DMS79 treated with DMSO at 0.1 percent for 48 hours (cell line): ENCODE data around the gene MTRF1.
A peak's percentile ranks its signal among the peaks of the same experiment; 100 is the strongest.

Experiments
- DNase-seq: peaks from one replicate; lab custom pipeline; 2025; lab: John Stamatoyannopoulos, UW

Gene MTRF1

GRCh38 chr13:41263261-41263971 lies at the start of gene MTRF1:
MTRF1 (minus strand) TSS chr13:41263576; CDS start chr13:41260907, 2,669 bp downstream.
- peak; percentile 73 for DNase-seq

- no peak for DNase-seq
Observed at GRCh38 chr13:41313117-41313516, 49.7 kb upstream of the MTRF1 start.

- DNase-seq: peak; percentile 32
Observed at GRCh38 chr13:41312176-41312500, 48.8 kb upstream of the MTRF1 start.

GRCh38 chr13:41311406-41312175 lies 48.2 kb upstream of the MTRF1 start:
- DNase-seq: peak; percentile 32

GRCh38 chr13:41310963-41311405 lies 47.6 kb upstream of the MTRF1 start, which contains the start of gene NAA16:
NAA16 (plus strand) TSS chr13:41311267; CDS start chr13:41311529, 262 bp downstream.
- peak; percentile 48 for DNase-seq

- DNase-seq: no peak
Observed at GRCh38 chr13:41307884-41308640, 44.7 kb upstream of the MTRF1 start.

- DNase-seq: no peak
Observed at GRCh38 chr13:41306271-41307145, 43.1 kb upstream of the MTRF1 start.

- DNase-seq: no peak
Observed at GRCh38 chr13:41304551-41304950, 41.2 kb upstream of the MTRF1 start.

GRCh38 chr13:41302743-41303142 lies 39.4 kb upstream of the MTRF1 start:
- DNase-seq: no peak

- DNase-seq: no peak
Observed at GRCh38 chr13:41299316-41300094, 36.1 kb upstream of the MTRF1 start.

- DNase-seq: no peak
Observed at GRCh38 chr13:41296879-41297646, 33.7 kb upstream of the MTRF1 start.

- DNase-seq: no peak
Observed at GRCh38 chr13:41295973-41296372, 32.6 kb upstream of the MTRF1 start.

- no peak for DNase-seq
Observed at GRCh38 chr13:41294914-41295313, 31.5 kb upstream of the MTRF1 start.

GRCh38 chr13:41293272-41293671 lies 29.9 kb upstream of the MTRF1 start:
- DNase-seq: no peak

- no peak for DNase-seq
Observed at GRCh38 chr13:41291246-41291645, 27.9 kb upstream of the MTRF1 start.

GRCh38 chr13:41289463-41289881 lies 26.1 kb upstream of the MTRF1 start:
- no peak for DNase-seq

GRCh38 chr13:41286370-41286769 lies 23.0 kb upstream of the MTRF1 start:
- no peak for DNase-seq

- DNase-seq: no peak
Observed at GRCh38 chr13:41284512-41285288, 21.3 kb upstream of the MTRF1 start.

- no peak for DNase-seq
Observed at GRCh38 chr13:41282129-41282571, 18.8 kb upstream of the MTRF1 start.
